K562 (cell line): ENCODE results near the gene PRKD1. TPM values are rescaled to one million over a fixed set of nuclear protein-coding genes. Genes with fewer than 3 reads are reported as not detected.

ENCODE experiments used
- ATAC-seq: fragments of 200-7000 bp; cut with Tn5 transposase; 3 replicates; pipeline ENCODE4 v1.9.1; 2020; ENCODE audit warnings: moderate library complexity
- BruUV-seq: library from RNA; stranded (reverse); fragments of 400-500 nt; replicated peaks from 2 replicates; lab custom pipeline; 2021; lab: Mats Ljungman, UMichigan
- CTCF ChIA-PET: fragments of 300-600 bp; formaldehyde crosslinking; extraction: SDS; loops from one replicate; lab custom pipeline; 2021; ENCODE audit warnings: low intra/inter-chr PET ratio; lab: Yijun Ruan, JAX
- POLR2A ChIA-PET: fragments of 300-600, 350-650 bp; sonication (Branson Sonifier 250); formaldehyde crosslinking; extraction: SDS; loops from one replicate; lab custom pipeline; 2021; ENCODE audit warnings: antibody characterized with exemption, inconsistent platforms; lab: Yijun Ruan, JAX
- DNase-seq, 4 experiments: peaks; one replicate each; pipeline versions ENCODE4 v3.0.0 to v3.0.0-alpha.2; 2011 to 2018; ENCODE audit warnings: low spot score in 3 of 4, mixed read lengths in 3 of 4; ENCODE audit errors: extremely low read depth in 1 of 4
- FAIRE-seq: peaks from 2 replicates; lab custom pipeline; 2011; peaks lifted over from hg19 to GRCh38; lab: Jason Lieb, UNC
- H2AFZ ChIP-seq: 2 replicates; pipeline ENCODE4 v1.6.0; 2011; ENCODE audit warnings: low read depth, low read length, control low read depth, inconsistent platforms
- H3K27ac ChIP-seq: fragments of 200-600 bp; 3 replicates; pipeline ENCODE4 v1.8.0; 2011; ENCODE audit warnings: low read depth, mild to moderate bottlenecking, control low read depth, inconsistent platforms, low read length, moderate library complexity, mixed read lengths; ENCODE audit errors: extremely low read depth
- H3K27me3 ChIP-seq, 2 experiments: fragments of 300-600 bp in 1 of 2; 2 replicates in 1 of 2; 3 replicates in 1 of 2; pipeline versions ENCODE4 v1.6.0 to v1.8.0; 2011; ENCODE audit warnings: inconsistent platforms in 2 of 2, low read length in 2 of 2, mild to moderate bottlenecking in 1 of 2, mixed read lengths in 1 of 2, moderate library complexity in 1 of 2; ENCODE audit not compliant: control insufficient read depth in 2 of 2, insufficient read depth in 2 of 2
- H3K36me3 ChIP-seq: fragments of 300-600 bp; 3 replicates; pipeline ENCODE4 v1.8.0; 2011; ENCODE audit warnings: mild to moderate bottlenecking, low read length, inconsistent platforms; ENCODE audit not compliant: control insufficient read depth, insufficient read depth
- H3K4me1 ChIP-seq, 2 experiments: fragments of 200-600 bp in 1 of 2; replicated peaks in 1 of 2; 2 replicates in 1 of 2; 3 replicates in 1 of 2; pipeline versions ENCODE4 v1.5.1 to v1.8.0; 2011; ENCODE audit warnings: inconsistent platforms in 2 of 2, low read length in 2 of 2, mild to moderate bottlenecking in 1 of 2, mixed read lengths in 1 of 2, moderate library complexity in 1 of 2; ENCODE audit not compliant: control insufficient read depth in 2 of 2, insufficient read depth in 2 of 2
- H3K4me2 ChIP-seq: 2 replicates; pipeline ENCODE4 v1.6.1; 2011; ENCODE audit warnings: low read length, control low read depth, inconsistent platforms, mixed read lengths; ENCODE audit not compliant: insufficient read depth
- H3K4me3 ChIP-seq: fragments of 200-600 bp; sonication (generic), shearing (Covaris generic); 2 replicates; pipeline ENCODE4 v1.5.1; 2016; ENCODE audit warnings: control low read depth, inconsistent platforms
- H3K79me2 ChIP-seq: fragments of 200-600 bp; 3 replicates; pipeline ENCODE4 v1.8.0; 2011; ENCODE audit warnings: low read length, inconsistent platforms; ENCODE audit not compliant: control insufficient read depth, insufficient read depth
- H3K9ac ChIP-seq, 2 experiments: 2 replicates each; pipeline versions ENCODE4 v1.6.0 to v1.6.1; 2011; ENCODE audit warnings: low read depth in 2 of 2, low read length in 2 of 2, control low read depth in 1 of 2, inconsistent platforms in 1 of 2, mild to moderate bottlenecking in 1 of 2, mixed read lengths in 1 of 2; ENCODE audit not compliant: insufficient read depth in 1 of 2
- H3K9me1 ChIP-seq: one replicate; pipeline ENCODE4 v1.6.0; 2011; ENCODE audit warnings: inconsistent platforms, mild to moderate bottlenecking, low read length, moderate library complexity; ENCODE audit not compliant: control insufficient read depth, insufficient read depth
- H3K9me3 ChIP-seq: replicated peaks from 2 replicates; pipeline ENCODE4 v1.5.1; 2011; ENCODE audit warnings: low read depth, low read length, inconsistent platforms; ENCODE audit not compliant: control insufficient read depth, insufficient read depth
- H4K20me1 ChIP-seq: replicated peaks from 2 replicates; pipeline ENCODE4 v1.6.1; 2011; ENCODE audit warnings: low read length, inconsistent platforms, mixed read lengths; ENCODE audit not compliant: control insufficient read depth, insufficient read depth
- BACH1 ChIP-seq: fragments of 200-800 bp; sonication (Bioruptor generic); IDR thresholded peaks from 2 replicates; pipeline ENCODE4 v1.6.1; 2016; ENCODE audit warnings: missing genetic modification characterization, missing compliant biosample characterization
- EP400 ChIP-seq: fragments of 450-650 bp; IDR thresholded peaks from 2 replicates; pipeline ENCODE4 v1.6.1; 2017; ENCODE audit warnings: antibody characterized with exemption, mild to moderate bottlenecking, moderate library complexity
- GTF2B ChIP-seq: IDR thresholded peaks from 2 replicates; pipeline ENCODE4 v1.6.1; 2011; ENCODE audit not compliant: insufficient read length; ENCODE audit errors: extremely low read depth
- HDAC2 ChIP-seq: fragments of 450-650 bp; IDR thresholded peaks from 2 replicates; pipeline ENCODE4 v1.6.1; 2016; ENCODE audit warnings: mild to moderate bottlenecking
- MYNN ChIP-seq, 2 experiments: sonication (generic); formaldehyde crosslinking in 1 of 2; IDR thresholded peaks; 2 replicates each; pipeline versions ENCODE4 v1.5.0 to v1.6.1; 2016 to 2020; ENCODE audit warnings: antibody characterized with exemption in 1 of 2, missing genetic modification reagents in 1 of 2
- NFRKB ChIP-seq: fragments of 450-650 bp; IDR thresholded peaks from 2 replicates; pipeline ENCODE4 v1.6.1; 2016; ENCODE audit warnings: low read depth
- NRF1 ChIP-seq, 2 experiments: fragments of 450-650 bp; IDR thresholded peaks in 1 of 2; conservative IDR thresholded peaks in 1 of 2; 2 replicates each; pipeline ENCODE4 v1.6.1; 2014; ENCODE audit warnings: mild to moderate bottlenecking in 2 of 2
- PPARD ChIP-seq: fragments of 250-450 bp; sonication (Bioruptor Pico); IDR thresholded peaks from 2 replicates; pipeline ENCODE4 v1.8.0; 2022; ENCODE audit warnings: inconsistent platforms, mild to moderate bottlenecking, moderate library complexity
- RFX7 ChIP-seq: fragments of 250-450 bp; sonication (Bioruptor Pico); IDR thresholded peaks from 2 replicates; pipeline ENCODE4 v1.5.1; 2021; ENCODE audit warnings: mild to moderate bottlenecking
- SNIP1 ChIP-seq: fragments of 450-650 bp; IDR thresholded peaks from 2 replicates; pipeline ENCODE4 v1.7.1; 2017; ENCODE audit warnings: low read depth, mild to moderate bottlenecking
- ZNF347 ChIP-seq: fragments of 450-650 bp; formaldehyde crosslinking; IDR thresholded peaks from 2 replicates; pipeline ENCODE4 v1.4.0; 2020; ENCODE audit warnings: low read depth, mild to moderate bottlenecking, moderate library complexity
- ZNF668 ChIP-seq: fragments of 250-450 bp; sonication (Bioruptor Pico); IDR thresholded peaks from 2 replicates; pipeline ENCODE4 v1.8.0; 2022; ENCODE audit warnings: mild to moderate bottlenecking, inconsistent platforms
- WGBS: fragments of 100-300 bp; shearing (Covaris generic); methylation state at CpG from one replicate; pipeline ENCODE4 v1.1.6; 2016; ENCODE audit warnings: low coverage, mixed read lengths; ENCODE audit not compliant: insufficient coverage; ENCODE audit errors: missing lambda C conversion rate; 5-methylcytosine and 5-hydroxymethylcytosine counted together
- in situ Hi-C: fragments of 300-500 bp; cut with MboI; formaldehyde crosslinking; loops from 4 replicates; pipeline ENCODE4 v1.15.0; 2018; ENCODE audit warnings: inconsistent platforms, mixed read lengths
- intact Hi-C: fragments of 100-400 bp; cut with micrococcal nuclease; formaldehyde crosslinking; loops from 2 replicates; pipeline ENCODE4 v1.14.2; 2022
- polyA plus RNA-seq, 8 experiments: library from polyadenylated mRNA; depleted of rRNA in 4 of 8; stranded (reverse) in 5 of 8; unstranded in 3 of 8; fragments of >200 nt; fragmentation: Nextera tagmentation in 2 of 8; fragmentation: Illumina TruSeq in 1 of 8; extraction: Ambion mirVana in 2 of 8; extraction: Trizol in 1 of 8; gene quantifications; 2 replicates each; pipeline versions ENCODE4 v1.2.1 to v1.2.3, GENCODE V29; 2011 to 2014; ENCODE audit warnings: inconsistent platforms in 1 of 8, missing spikeins in 1 of 8
- total RNA-seq, 7 experiments: library from RNA; depleted of rRNA in 6 of 7; stranded (reverse); fragments of >200 nt in 6 of 7; fragmentation: Illumina TruSeq in 2 of 7; extraction: Trizol in 2 of 7; gene quantifications; 2 replicates each; pipeline versions ENCODE4 v1.2.1 to v1.2.3, GENCODE V29; 2011 to 2021; ENCODE audit warnings: low replicate concordance in 1 of 7
- TF ChIP-seq, protein P1 (sequence below): sonication (generic); formaldehyde crosslinking; IDR thresholded peaks from 2 replicates; pipeline ENCODE4 v1.8.0; 2022; ENCODE audit warnings: mild to moderate bottlenecking, missing genetic modification reagents
- TF ChIP-seq, protein P2 (sequence below): fragments of 200-800 bp; sonication (Bioruptor generic); IDR thresholded peaks from 2 replicates; pipeline ENCODE4 v1.6.1; 2017; ENCODE audit warnings: missing genetic modification characterization, missing compliant biosample characterization

The PRKD1 gene
- total and polyA plus RNA-seq, 9 of the 15 experiments (the other 6 are each of a cell fraction or from before 2014, with no cell fraction given), result 0.04 to 0.25 (median 0.13) TPM; not detected in 1

GRCh38 chr14:29601616-29602015 is 326.0 kb downstream of the PRKD1 start:
- no peaks in the 10 kb centered on the region for H3K27me3 ChIP-seq
- H3K36me3 ChIP-seq, result no peaks in the 10 kb centered on the region
- WGBS, result 29% methylated on average over 5 of the region's 5 CpGs
- ChIA-PET POLR2A (no interaction called here), CTCF (no interaction called here)
- H3K4me3 ChIP-seq, result no peak overlapping the region
- ATAC-seq (no peak), FAIRE-seq (no peak), DNase-seq (no peak)
- no peak overlapping the region for H3K9ac ChIP-seq
- H3K27ac ChIP-seq, result no peak overlapping the region
- no TSS peak for BruUV-seq
- H3K4me2 ChIP-seq, result no peak overlapping the region
- 0 out of 2 replicates have a peak overlapping the region, but pooled peaks have one; percentile 54 for H2AFZ ChIP-seq
- H3K79me2 ChIP-seq, result no peaks in the 10 kb centered on the region
- no peaks in the 10 kb centered on the region for H3K9me1 ChIP-seq
- no peaks in the 10 kb centered on the region; a peak in 2 of 5 replicates for H3K4me1 ChIP-seq
- H4K20me1 ChIP-seq, result no peaks in the 10 kb centered on the region
- intact Hi-C loops (no loop called here), in situ Hi-C loops (no loop called here)
- no peaks in the 10 kb centered on the region for H3K9me3 ChIP-seq
- TF ChIP-seq, protein P1, sequence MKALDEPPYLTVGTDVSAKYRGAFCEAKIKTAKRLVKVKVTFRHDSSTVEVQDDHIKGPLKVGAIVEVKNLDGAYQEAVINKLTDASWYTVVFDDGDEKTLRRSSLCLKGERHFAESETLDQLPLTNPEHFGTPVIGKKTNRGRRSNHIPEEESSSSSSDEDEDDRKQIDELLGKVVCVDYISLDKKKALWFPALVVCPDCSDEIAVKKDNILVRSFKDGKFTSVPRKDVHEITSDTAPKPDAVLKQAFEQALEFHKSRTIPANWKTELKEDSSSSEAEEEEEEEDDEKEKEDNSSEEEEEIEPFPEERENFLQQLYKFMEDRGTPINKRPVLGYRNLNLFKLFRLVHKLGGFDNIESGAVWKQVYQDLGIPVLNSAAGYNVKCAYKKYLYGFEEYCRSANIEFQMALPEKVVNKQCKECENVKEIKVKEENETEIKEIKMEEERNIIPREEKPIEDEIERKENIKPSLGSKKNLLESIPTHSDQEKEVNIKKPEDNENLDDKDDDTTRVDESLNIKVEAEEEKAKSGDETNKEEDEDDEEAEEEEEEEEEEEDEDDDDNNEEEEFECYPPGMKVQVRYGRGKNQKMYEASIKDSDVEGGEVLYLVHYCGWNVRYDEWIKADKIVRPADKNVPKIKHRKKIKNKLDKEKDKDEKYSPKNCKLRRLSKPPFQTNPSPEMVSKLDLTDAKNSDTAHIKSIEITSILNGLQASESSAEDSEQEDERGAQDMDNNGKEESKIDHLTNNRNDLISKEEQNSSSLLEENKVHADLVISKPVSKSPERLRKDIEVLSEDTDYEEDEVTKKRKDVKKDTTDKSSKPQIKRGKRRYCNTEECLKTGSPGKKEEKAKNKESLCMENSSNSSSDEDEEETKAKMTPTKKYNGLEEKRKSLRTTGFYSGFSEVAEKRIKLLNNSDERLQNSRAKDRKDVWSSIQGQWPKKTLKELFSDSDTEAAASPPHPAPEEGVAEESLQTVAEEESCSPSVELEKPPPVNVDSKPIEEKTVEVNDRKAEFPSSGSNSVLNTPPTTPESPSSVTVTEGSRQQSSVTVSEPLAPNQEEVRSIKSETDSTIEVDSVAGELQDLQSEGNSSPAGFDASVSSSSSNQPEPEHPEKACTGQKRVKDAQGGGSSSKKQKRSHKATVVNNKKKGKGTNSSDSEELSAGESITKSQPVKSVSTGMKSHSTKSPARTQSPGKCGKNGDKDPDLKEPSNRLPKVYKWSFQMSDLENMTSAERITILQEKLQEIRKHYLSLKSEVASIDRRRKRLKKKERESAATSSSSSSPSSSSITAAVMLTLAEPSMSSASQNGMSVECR (CRISPR knock-in tag), result no peak
- TF ChIP-seq ZNF347 (CRISPR knock-in tag) (no peak), HDAC2 (no peak), GTF2B (no peak), SNIP1 (no peak), EP400 (no peak), PPARD (CRISPR knock-in tag) (no peak), NFRKB (no peak), MYNN (IDR thresholded peaks at IDR 0.05) (no peak), MYNN (CRISPR knock-in tag; IDR thresholded peaks at IDR 0.05) (no peak), BACH1 (no peak), RFX7 (no peak), NRF1 (conservative IDR thresholded peaks at IDR 0.05 in 1 of 2, IDR thresholded peaks at IDR 0.05 in 1 of 2) (no peak), ZNF668 (CRISPR knock-in tag) (no peak)
- TF ChIP-seq, protein P2, sequence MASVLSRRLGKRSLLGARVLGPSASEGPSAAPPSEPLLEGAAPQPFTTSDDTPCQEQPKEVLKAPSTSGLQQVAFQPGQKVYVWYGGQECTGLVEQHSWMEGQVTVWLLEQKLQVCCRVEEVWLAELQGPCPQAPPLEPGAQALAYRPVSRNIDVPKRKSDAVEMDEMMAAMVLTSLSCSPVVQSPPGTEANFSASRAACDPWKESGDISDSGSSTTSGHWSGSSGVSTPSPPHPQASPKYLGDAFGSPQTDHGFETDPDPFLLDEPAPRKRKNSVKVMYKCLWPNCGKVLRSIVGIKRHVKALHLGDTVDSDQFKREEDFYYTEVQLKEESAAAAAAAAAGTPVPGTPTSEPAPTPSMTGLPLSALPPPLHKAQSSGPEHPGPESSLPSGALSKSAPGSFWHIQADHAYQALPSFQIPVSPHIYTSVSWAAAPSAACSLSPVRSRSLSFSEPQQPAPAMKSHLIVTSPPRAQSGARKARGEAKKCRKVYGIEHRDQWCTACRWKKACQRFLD (CRISPR knock-in tag), result no peak
